Effector CD4-positive, alpha-beta T cell (primary cell): ENCODE results near the gene SH3PXD2B.
"Not testable (repeated sequence)": the region's sequence is repeated elsewhere in the genome, so short reads cannot be mapped to it uniquely, and the experiment has no call there.

Experiments
- DNase-seq: peaks from one replicate; pipeline ENCODE4 v3.0.0-alpha.2; 2020

Gene SH3PXD2B

DNA sequence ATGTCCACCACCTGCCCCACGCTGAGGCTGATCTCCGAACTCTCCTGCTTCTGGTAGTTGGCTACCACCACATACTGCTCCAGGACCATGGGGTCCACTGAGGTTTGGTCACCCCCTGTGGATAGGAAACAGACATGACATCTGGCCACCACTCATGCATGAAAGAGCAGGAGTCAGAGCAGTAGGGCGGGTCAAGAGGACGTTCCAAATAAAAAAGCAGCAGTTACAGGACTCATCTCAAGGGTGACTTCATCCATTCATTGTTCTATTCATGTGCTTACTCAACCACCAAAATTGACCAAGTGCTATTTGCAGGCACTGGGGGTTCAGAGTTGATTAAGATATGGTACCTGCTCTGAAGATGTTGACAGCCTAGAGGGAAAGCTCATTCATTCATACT, 91.6 kb downstream of the SH3PXD2B start:
- no peak for DNase-seq

- no peak for DNase-seq
Measured at GRCh38 chr5:172361566-172362238, 92.6 kb downstream of the SH3PXD2B start.

- DNase-seq: no peak
Measured at GRCh38 chr5:172358345-172358744, 96.0 kb downstream of the SH3PXD2B start.

DNA sequence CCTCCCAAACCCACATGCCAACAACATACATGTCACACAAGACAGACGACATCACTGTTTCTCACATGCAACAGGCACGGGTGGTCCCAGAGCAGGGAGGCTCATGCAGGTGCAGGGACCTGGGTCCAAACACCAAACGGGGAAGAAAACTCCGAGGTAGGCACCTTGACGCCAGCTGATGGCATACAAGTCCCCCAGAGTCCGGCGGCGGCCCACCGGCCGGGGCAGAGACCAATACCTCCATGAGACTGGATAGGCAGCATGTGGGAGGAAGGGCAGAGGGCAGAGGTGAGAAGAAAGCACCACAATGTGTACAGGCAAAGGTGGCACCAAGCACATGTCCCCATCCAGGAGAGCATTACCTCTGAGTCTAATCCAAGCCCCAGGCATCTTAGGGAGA, 97.8 kb downstream of the SH3PXD2B start:
- no peak for DNase-seq

DNA sequence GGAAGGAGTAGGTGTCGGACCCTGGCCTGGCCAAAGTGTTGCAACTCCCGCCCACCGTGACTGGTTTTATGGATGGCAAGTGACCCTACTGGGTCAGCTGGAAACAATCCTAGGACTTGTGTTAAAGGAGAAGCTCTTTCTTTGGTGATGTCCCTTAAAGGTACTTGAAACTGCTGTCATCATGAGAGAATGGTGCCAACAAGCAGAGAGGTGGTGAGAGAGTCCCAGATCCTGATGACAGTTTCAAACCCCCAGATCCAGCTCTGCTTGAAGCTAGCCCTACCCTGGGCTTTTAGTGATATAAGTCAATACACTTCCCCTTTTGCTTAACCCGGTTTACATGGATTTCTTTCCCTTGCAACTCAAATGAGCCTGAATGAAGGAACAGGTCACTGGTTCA, 98.3 kb downstream of the SH3PXD2B start:
- DNase-seq: no peak

DNA sequence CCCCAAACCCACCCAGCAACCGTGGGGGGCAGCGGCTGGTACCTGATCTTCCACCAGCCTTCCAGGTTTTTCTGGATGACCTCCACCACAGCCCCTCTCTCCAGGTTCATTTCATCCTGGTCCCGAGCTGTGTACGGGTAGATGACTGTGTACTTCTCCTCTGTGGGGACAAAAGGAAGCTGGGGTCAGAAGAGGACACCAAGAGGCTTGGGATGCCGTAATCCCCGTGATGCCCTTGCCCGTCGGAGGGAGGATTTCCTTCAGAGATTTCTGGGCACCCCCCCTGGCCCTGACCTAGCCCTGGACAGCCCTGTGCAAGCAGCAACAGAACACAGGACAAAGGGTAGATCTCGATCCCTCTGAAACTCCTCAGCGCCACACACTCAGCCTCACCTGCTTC, 100.5 kb downstream of the SH3PXD2B start:
- DNase-seq: no peak

DNA sequence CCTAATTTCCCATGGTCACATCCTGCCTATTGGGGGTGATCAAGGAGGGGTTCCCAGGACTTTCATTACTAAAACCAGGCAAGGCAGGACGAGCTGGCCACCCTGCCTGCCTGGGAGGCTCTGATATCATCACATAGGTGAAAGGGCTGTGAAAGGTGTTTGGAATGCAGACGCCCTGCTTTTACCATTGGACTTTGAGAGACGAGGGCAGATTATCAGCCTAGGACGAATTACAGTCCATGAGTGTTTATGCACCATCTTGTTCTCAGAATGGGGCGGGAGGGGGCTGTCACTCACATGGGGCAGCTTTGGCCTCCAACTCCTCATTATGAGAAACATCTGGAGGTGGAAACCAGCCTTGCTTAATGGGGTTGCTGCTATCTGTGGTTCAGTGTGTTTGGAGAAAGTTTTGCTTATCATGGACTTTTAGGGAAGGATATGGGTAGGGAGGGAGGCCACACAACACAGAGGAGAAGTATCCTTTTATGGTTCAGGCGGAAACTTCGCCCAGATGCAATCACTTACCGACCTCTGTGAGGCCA, 101.0 kb downstream of the SH3PXD2B start:
- DNase-seq: no peak

DNA sequence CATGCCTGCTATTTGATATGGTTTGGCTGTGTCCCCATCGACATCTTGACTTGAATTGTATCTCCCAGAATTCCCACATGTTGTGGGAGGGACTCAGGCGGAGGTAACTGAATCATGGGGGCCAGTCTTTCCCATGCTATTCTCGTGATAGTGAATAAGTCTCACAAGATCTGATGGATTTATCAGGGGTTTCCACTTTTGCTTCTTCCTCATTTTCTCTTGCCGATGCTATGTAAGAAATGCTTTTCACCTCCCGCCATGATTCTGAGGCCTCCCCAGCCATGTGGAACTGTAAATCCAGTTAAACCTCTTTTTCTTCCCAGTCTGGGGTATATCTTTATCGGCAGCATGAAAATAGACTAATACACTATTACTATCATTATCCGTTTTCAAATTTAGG, 101.8 kb downstream of the SH3PXD2B start:
- not testable (repeated sequence) for DNase-seq

DNA sequence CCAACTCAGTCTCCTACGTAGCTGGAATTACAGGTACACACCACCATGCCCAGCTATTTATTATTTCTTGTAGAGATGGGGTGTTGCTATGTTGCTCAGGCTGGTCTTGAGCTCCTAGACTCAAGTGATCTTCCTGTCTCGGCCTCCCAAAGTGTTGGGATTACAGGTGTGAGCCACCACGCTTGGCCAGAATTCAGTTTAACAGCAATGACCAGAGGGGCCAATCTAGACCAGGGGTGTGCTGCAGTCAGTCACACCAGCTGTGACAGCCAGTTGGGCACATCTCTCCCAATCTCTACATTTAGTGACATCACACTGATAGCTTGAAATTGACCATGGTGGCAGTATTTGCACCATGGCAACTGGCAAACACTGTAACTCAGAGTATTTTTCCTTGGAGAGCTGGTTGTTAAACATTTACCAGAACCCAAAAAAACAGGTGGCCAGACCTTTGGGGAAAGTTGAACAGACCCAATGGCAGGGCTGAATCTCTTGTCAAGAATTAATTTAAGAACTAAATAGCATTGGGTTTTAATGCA, 103.0 kb downstream of the SH3PXD2B start:
- no peak for DNase-seq

- no peak for DNase-seq
Measured at GRCh38 chr5:172350212-172351181, 103.8 kb downstream of the SH3PXD2B start.

- DNase-seq: not testable (repeated sequence)
Measured at GRCh38 chr5:172348733-172349132, 105.6 kb downstream of the SH3PXD2B start.

DNA sequence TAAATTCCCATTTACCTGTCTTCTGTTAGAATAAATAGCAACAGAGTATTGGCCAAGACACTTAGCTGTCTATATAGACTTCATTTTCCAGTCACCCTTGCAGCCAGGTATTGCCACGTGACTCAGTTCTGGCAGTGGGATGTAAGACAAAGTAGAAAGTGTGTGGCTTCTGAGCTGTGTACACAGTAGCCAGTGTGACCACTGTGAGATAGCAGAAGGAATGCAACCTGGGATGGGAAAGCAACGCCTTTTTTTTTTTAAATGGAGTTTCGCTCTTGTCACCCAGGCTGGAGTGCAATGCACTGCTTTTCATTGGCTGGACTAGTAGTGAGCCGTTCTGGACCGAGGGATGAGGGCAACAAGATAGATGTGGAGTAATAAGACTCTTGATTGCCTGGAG, 106.2 kb downstream of the SH3PXD2B start:
- no peak for DNase-seq

DNA sequence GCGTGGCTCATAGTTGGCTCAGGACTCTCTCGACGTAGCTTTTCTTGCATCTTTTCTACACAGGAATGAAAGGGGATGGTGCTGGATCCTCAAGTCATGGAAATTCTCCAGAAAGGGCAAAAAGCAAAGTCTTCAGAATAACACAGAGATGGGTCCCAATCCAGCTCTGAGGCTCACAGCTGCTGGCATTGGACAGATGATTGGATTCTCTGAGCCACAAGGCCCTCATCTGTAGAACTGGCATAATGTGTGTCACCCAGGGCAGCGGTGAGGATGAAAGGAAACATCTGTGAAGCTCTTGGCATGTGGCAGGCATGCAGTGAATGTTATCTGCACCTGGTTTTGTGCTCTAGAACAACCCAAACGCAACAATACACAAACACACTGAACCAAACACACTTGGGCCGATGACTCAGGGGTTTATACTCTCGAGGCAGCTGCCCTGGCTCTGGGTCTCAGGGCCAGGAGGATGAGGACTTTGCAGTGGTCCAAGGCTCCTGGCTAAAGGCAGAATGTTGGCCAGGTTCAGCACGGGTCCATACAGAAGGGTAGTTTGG, 106.8 kb downstream of the SH3PXD2B start:
- no peak for DNase-seq

GRCh38 chr5:172345881-172346280, 108.4 kb downstream of the SH3PXD2B start:
- DNase-seq: no peak

DNA sequence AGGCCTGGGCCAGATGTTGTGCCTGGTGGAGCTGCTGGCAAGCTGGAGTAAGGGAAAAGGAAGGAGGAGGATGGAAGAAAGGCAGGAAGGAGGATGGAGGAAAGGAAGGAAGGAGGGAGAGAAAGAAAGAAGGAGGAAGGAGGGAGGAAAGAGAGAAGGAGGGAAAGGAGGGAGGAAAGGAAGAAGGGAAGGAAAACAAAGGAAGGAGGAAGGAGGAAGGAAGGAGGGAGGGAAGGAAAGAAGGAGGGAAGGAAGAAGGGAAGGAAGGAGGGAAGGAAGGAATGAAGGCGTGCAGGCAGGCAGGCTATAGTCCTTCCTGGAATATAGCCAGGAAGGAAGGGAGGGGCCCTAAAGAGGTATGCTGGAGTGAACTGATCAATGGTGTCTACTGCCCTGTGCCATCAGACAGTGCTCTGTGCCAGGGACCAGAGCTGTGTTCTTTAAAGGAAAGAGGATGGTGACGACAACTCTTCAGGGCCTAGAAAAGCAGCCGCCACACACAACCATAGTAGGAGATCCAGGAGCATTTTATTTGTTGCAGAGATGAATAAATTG, 109.4 kb downstream of the SH3PXD2B start:
- DNase-seq: no peak

- DNase-seq: no peak
Measured at GRCh38 chr5:172343741-172344140, 110.6 kb downstream of the SH3PXD2B start.

DNA sequence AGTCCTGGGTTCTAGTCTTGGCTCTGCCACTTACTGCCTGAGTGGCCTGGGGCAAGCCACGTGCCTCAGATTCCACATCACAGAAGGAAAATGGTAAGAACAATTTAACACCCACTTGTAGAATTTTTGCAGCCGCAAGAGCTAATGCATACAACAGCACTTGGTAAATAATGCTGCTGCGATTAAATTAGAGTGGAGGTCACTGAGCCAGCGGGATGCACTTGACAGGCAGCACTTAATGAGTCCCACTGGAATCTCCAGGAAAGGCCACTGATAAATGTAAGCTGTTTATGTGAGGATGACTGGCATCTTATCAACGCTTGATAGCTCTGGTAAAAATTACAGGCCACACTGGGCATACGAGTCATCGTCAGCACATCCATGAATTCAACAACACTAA, 111.4 kb downstream of the SH3PXD2B start:
- DNase-seq: no peak

- no peak for DNase-seq
Measured at GRCh38 chr5:172339264-172340180, 114.8 kb downstream of the SH3PXD2B start.

- DNase-seq: no peak
Measured at GRCh38 chr5:172336676-172337285, 117.5 kb downstream of the SH3PXD2B start.

DNA sequence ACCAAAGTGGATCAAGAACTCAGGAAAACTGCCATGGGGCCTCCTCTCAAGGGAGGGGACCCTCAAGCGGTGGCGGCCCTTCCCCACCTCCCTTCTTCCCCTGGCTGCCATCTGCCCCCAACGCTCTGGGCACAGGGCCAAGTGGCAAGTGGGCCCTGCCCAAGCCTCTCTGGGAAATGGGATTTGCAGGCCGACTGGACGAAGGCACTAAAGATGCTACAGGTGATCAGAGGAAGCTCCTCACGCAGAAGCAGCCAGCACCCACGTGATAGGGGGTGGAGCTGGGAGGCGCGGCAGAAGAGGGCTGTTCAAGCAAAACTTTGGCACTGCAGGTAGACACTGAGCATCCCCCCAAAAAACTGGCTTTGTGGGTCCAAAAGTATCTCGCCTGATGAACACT, 118.1 kb downstream of the SH3PXD2B start:
- DNase-seq: no peak

DNA sequence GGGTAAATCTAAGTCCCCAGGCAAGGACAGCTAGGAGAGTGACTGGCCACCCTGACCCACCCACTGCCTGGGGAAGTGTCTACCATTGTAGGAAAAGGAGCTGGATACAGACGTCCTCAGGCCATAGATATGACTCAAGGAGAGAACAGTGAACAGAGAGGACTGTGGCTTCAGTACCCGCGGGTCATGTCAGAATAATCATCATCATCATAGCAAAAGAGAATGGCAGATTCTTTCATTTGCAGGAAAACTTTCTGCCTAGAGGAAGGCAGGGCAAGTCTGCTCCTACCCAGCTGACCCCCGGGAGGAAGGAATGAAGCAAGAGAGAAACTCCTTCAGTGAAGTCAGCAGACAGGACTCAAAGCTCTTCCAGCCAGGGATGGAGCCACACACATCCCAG, 118.6 kb downstream of the SH3PXD2B start:
- no peak for DNase-seq
